ENCODE measurements around the gene DNAL4.

DNA sequence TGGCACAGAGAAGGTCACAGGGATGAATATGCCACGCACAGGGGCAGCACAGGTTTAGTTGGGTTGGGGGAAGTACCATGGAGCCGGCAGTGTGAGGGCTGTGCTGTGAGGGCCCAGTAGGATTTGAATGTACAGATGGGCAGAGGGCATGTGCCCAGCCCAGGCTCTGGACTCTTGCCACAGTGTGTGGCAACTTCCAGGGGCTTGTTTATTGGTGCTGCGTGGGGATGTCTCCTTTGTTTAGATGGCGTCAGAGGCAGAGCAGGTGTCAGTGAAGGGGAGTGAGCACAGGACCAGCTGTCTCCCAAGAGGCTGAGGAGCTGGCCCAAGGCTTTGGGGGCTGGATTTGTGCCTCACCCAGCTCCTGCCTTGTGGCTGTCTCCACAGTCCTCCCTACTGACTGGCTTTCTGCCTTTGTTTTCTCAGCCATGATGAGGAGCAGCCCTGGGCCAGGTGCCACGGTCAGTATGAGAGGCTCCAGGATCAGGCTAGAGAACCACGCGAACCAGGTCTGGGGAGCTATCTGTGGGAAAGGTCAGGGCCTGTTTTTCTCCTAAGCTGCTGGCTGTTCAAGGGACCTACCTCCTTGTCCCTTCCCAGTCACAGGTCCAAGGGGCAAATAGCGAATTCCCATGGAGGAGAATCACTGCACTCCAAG is 60.1 kb downstream of the DNAL4 start:
- TF ChIP-seq POLR2A (IDR thresholded peaks at IDR 0.05; ENCODE audit: low read depth, low read length) (no peak; the same call in 1 of the 2 replicates), TAF1 (IDR thresholded peaks at IDR 0.05; ENCODE audit: low read depth, low read length) (no peak), PAX5 (IDR thresholded peaks at IDR 0.05; ENCODE audit: insufficient read depth, low read length, severe bottlenecking) (no peak), POLR2AphosphoS5 (IDR thresholded peaks at IDR 0.05; ENCODE audit: low read depth, low read length) (no peak; the same call in 1 of the 2 replicates), SPI1 (IDR thresholded peaks at IDR 0.05; ENCODE audit: low read depth, low read length) (no peak)

Measured in GM12891 (cell line).